NCI-H187 (cell line): ENCODE results near the gene CAPN13.

Experiments used
- DNase-seq, 2 experiments: peaks; one replicate each; lab custom pipeline; 2025; lab: John Stamatoyannopoulos, UW

Gene CAPN13, protein sequence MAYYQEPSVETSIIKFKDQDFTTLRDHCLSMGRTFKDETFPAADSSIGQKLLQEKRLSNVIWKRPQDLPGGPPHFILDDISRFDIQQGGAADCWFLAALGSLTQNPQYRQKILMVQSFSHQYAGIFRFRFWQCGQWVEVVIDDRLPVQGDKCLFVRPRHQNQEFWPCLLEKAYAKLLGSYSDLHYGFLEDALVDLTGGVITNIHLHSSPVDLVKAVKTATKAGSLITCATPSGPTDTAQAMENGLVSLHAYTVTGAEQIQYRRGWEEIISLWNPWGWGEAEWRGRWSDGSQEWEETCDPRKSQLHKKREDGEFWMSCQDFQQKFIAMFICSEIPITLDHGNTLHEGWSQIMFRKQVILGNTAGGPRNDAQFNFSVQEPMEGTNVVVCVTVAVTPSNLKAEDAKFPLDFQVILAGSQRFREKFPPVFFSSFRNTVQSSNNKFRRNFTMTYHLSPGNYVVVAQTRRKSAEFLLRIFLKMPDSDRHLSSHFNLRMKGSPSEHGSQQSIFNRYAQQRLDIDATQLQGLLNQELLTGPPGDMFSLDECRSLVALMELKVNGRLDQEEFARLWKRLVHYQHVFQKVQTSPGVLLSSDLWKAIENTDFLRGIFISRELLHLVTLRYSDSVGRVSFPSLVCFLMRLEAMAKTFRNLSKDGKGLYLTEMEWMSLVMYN

DNA sequence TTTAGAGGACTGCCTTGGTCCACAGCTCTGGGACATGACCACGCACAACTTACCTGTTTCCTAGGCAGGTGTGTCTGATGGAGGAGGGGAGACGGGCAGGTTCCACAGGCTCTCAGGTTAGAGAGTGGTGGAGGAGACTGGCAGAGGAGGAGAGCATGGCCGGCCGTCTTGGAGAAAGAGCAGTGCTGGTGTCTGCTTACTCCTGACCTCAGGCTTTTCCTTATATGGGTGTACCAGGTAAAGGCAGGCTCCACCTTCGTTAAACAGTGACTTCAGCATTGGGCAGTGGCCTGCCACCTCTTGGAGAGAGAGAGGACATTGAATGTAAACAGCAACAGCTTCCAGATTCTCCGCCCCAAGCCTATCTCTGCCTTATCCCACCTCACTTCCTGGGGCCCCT is at the start of gene CAPN13:
TSS of gene CAPN13 (minus strand) at position 198 of the 400 bp plus-strand sequence. CDS start 20,121 bp downstream, outside the sequence.
- DNase-seq: no peak

DNA sequence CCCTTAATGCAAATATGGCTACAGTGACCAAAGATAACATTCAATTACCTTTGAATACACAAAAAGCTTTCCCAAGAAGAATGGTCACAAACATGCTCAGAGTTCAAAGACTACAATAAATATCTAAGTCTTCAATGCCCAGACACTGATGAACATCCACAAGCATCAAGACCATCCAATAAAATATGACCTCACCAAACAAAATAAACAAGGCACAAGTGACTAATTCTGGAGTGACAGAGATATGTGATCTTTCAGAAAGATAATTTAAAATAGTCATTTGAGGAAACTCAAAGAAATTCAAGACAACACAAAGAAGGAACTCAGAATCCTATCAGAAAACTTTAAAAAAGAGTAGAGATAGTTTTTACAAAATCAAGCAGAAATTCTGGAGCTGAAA is 40.6 kb upstream of the CAPN13 start:
- no peak for DNase-seq

GRCh38 chr2:30847329-30847728 is 40.1 kb upstream of the CAPN13 start:
- DNase-seq: no peak

DNA sequence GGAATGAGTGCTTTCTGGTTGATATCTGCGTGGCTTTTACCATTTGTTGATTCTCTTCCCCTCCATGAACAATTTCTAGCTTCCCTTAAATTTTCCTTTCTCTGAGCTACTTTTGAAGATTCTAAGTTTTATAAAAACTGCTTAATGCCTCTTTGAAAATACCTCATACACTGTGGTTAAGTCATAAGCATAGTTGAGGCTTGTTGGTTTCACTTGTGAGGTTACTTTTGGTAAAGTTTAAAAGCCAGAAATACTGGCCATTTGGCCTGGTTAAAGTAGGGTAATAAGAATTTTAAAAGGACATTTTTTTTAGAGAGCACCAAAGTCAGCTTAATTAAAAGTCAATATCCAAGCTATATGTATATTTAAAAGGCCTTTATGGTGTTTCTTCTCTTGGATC is 21.3 kb upstream of the CAPN13 start:
- DNase-seq: no peak

- no peak for DNase-seq
Measured at GRCh38 chr2:30826916-30827315, 19.7 kb upstream of the CAPN13 start.

DNA sequence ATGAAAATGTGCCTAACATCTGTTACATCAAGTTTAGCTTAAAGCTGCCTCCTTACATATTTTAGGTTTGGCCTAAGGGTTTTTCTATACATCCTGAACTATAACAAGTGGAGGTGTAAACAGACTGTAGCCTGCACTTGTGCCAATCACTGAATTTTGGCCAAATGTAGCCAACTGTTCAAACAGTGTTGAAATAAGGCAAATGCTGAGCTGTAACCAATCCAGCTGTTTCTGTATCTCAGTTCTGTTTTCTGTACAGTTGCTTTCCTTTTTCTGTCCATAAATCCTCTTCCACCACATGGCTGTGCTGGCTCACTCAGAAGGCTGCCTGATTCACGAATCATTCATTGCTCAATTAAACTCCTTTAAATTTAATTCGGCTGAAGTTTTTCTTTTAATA is 19.2 kb upstream of the CAPN13 start:
- no peak for DNase-seq

DNA sequence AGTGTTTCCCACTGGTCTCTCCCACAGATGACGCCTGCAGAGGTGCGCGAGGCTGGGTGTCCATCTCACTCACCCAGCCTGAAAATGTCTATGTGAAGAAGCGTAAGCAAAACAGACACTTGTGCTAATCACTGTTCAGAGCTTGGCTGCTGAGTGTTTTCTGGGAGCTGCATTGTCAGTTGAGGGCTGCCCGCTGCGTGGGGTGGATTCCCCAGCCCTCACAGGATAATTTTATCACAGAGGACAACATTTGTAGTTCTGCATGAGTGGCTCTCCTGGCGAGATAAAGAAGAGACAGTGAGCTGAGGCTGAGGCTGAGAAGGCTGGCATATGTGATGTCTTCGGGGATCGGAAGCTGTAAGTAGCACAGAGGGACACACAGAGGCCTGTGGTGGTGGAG is 16.2 kb upstream of the CAPN13 start:
- peak in 1 of 2 experiments; percentile 19 for DNase-seq

GRCh38 chr2:30821960-30822359 is 14.7 kb upstream of the CAPN13 start:
- DNase-seq: no peak

- DNase-seq: no peak
Measured at GRCh38 chr2:30820381-30821055, 13.3 kb upstream of the CAPN13 start.

DNA sequence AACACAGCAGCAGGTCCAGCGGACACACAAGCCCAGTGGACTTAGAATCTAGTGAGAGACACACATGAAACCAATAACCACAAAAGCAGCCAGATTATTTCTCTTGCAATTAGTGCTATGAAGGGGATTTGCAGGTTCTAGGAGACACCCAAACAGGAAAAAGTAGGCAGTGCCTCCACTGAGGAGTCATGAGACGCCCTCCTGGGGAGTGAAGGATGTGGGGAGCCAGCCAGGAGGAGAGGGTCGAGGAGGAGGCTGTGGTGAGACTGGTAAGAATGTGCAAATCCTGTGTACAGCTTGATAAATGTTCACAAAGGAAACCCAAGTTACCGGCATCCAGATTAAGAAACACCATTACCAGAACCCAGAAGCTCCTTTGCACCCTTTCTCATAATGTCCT is 2.7 kb upstream of the CAPN13 start:
- no peak for DNase-seq

DNA sequence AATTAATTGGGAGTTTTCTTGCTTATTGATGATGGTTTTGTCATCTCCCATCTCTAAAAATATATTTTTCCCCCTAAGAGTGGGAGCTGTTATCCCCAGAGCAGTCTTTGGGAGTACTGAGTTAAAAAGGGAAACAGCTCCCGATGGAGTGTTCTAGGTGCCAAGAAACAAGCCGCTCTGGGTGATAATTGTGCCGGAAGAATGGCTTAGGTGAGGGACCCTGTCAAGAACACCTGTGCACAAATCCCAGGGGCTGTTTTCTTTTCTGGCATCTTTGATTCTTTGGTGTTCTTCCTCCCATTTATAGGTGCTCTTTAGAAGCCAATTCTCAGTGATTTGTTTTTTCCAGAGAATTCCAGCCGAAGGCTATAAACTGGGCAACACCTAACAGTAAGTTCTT is 1.4 kb upstream of the CAPN13 start:
- no peak for DNase-seq

- no peak for DNase-seq
Measured at GRCh38 chr2:30803281-30803680, 4.0 kb downstream of the CAPN13 start.

DNA sequence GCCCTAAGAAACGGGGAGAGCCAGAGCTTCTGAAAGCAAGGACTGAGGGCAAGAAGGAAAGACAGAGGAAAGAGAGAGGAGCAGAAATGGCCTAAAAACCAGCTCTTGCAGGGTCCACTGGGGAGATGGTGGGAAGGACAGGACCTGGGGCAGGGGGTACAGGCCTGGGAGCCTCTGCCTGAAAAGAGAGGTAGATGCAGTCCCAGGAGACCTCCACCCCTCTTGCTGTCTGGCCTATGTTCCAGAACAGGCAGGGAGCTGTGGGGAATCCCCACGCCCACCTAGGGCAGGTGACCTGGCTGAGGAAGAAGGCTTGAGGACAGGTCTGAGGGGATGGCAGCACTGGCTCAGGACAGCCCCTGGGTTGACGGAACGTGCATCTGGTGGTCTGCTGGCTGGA is 4.6 kb downstream of the CAPN13 start:
- no peak for DNase-seq

DNA sequence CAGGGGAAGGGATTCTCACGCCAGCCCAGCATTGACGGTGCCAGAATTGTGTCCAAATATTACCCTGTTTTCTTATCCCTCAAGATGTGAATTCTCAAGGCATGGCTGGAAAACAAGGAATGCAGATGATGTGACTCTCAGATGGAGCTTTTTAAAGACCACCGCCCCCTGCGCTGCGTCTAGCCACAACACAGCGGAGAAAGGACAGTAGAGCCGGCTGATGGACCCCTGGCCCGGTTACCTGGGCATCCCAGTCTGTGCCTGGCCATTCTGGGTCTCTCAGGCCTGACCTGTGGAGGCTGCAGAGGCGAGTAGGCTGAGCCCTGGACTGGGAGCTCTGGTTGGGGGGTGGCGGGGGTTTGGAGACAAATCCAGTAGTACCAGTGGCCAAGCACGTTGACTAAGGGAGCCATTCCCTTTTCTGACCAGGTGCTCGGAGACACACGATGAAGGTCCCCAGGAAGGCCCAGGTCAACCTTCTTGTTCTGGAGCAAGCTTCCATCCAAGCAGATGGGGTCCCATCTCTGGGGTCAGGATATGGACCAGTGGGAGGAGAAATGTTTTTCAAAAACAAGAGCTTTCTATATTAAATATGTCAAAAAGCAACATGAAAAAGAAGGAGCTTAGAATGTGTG is 5.3 kb downstream of the CAPN13 start:
- no peak for DNase-seq

DNA sequence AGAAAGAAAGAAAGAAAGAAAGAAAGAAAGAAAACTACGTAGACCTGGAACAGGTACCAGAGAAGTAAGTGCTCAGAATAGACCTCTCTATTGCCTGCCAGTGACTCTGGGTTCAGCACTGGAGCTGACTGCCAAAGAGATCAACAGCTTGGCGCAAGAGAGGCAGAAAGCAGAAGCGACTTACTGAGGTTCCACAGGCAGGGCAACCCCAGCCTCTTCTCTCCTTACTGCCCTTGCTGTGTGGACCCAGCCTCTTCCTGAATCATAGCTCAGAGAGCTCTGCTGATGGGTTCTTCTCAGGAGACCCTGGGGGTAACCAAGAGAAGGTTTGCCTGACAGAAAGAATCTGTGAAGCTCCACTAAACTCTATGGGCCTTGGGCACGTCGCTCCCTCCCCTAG is 7.1 kb downstream of the CAPN13 start:
- DNase-seq: no peak

DNA sequence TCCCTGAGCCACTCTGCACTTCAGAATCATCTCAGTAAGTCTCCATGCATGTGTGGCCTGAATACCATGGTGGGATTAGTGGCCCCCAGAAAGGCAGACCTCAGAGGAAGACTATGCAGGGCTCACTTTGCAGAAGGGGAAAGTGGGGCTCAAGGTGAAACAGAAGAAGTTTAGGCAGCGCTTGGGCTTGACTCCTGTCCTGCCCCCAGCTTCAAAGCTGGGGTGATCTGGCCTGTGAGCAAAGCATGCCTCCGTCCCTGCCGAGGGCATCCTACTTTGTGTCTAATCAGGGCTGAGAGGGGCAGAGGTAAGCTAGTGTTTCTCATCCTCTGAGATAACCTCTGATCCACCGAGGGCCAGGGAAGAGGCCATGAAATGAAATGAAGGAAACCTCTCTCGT is 7.9 kb downstream of the CAPN13 start:
- DNase-seq: no peak

DNA sequence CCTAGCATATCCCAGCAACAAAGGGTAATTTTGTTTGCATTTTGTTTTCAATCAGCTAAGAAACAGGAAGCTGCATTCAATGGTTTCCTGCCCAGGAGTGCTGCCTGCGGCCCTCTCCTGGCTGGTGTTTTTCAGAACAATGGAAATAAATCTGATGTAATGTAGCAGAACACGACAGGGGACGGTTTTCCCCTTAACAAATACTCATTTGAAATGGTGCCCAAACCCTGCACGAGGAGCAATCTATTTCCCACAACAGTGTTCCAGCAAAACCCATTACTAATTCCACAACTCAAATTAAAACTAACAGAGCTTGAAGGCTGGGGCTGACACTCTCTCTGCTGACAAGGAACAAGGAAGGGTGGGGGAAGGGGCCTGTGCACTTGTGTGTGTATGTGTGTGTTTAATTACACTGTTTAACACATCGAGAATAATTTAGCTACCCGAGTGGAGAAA is 8.7 kb downstream of the CAPN13 start:
- no peak for DNase-seq

- DNase-seq: no peak
Measured at GRCh38 chr2:30797381-30798015, 9.7 kb downstream of the CAPN13 start.

DNA sequence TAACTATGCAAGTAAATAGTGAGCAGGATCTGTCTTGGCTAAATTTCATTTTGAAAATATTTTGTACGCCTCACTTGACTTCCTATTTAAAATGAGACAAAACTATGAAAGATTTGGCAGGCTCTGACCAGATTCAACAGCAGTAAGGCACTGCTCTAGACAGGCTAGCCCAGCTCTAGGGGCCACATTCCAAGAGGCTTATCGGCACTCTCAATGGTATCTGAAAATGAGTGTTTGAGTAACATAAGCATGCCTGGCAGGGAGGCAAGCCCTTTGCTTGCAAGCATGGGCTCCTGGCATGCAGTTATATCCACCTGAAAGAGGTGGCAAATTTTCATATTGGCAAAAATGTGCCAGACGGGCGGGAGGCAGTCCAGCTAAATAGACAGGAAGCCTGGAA is 10.5 kb downstream of the CAPN13 start:
- no peak for DNase-seq

GRCh38 chr2:30792521-30792920 is 14.7 kb downstream of the CAPN13 start:
- no peak for DNase-seq

DNA sequence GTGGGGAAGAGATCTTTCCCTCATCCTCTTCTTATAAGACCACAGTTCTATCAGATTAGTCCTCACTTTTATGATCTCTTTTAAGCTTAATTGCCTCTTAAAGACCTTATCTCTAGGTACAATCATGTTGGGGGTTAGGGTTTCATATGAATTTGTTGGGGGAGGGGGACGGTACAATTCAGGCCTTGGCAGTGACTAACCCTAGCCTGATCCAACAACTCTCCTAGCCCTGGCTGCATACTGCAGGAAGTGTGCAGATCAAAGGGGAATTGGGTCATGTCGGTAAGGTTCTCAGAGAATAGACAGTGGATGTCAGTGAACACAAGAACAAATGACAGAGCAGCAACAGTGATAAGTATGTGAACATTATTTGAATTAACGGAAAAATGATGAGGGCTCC is 16.4 kb downstream of the CAPN13 start:
- no peak for DNase-seq

DNA sequence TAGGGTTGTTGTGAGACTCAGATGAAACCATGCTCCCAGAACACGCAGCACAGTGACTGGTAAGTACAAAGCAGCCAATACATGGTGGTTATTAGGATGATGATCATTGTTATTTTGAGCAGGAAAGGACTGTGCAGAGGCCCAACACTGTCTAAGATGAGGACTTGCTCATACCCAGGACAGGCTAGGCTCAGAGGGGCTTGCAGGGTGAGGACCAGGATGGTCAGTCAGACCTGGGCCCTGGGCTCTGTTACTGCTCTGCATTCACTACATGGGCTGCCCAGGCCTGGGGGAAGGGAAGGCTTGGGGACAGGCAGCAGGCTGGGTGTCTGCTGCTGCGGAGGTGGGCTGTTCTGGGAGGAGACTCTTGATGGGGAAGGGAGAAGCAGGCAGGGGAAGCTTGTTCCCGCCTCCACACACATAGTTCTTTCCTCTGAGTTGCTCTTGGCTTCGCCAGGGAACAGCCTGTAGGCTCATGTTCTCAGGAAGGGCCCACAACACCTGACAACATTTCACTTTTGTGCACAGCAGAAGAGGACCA is 17.5 kb downstream of the CAPN13 start:
- DNase-seq: no peak
